Measurements from ENCODE around the gene CENPF. TPM values are rescaled to one million over a fixed set of nuclear protein-coding genes. Genes with fewer than 3 reads are reported as not detected.

The CENPF gene
- total RNA-seq, 1 donor, result 0.73 TPM

DNA sequence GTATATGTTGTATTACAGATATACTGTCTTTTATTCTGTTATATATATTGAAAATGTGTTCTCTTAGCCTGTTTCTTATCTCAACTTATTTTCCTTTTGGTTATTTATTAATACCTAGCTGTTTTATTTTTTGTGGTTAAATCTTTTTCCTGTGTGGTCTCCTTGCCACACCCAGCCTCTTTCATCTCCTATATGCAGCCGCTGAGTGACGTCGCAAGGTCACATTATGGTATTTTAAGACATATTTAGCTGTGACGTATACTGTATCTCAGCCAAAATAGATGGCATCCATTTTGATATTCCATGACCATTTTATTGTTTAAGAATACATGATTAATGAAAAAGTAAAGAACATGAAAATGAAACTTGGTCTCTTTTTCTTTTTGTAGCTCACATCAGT, 29.1 kb downstream of the CENPF start:
- no peaks in the 10 kb centered on the region for H3K9me3 ChIP-seq (ENCODE audit: low read depth, low read length)
- H3K4me1 ChIP-seq (ENCODE audit: insufficient read depth, low read length), result peaks cover 3% of the 10 kb centered on the region
- no peak overlapping the region for H3K4me3 ChIP-seq (ENCODE audit: low read length)
- H3K27me3 ChIP-seq (ENCODE audit: insufficient read depth, low read length), result no peaks in the 10 kb centered on the region

DNA sequence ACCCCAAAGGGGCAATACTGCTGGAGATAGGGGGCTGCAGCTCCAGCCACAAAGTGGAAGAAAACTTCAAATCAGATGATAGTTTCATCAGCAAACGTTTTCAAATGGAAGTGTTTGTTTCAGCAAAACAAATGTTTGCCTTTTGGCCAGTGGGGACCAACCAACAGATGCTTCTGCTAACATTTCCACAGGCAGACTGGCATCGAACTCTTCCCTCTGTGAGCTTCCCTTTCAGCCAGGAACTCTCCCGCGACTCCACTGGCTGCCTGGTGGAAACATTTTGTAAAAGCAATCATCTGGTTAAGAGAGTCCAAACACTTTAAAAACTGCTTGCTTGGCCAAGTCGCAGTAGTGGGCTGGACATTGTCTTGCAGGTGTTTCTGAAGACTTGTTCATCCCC, 30.7 kb downstream of the CENPF start:
- no peaks in the 10 kb centered on the region for H3K9me3 ChIP-seq (ENCODE audit: low read depth, low read length)
- no peak overlapping the region for H3K4me3 ChIP-seq (ENCODE audit: low read length)
- H3K27me3 ChIP-seq (ENCODE audit: insufficient read depth, low read length), result no peaks in the 10 kb centered on the region
- peaks cover 3% of the 10 kb centered on the region for H3K4me1 ChIP-seq (ENCODE audit: insufficient read depth, low read length)

DNA sequence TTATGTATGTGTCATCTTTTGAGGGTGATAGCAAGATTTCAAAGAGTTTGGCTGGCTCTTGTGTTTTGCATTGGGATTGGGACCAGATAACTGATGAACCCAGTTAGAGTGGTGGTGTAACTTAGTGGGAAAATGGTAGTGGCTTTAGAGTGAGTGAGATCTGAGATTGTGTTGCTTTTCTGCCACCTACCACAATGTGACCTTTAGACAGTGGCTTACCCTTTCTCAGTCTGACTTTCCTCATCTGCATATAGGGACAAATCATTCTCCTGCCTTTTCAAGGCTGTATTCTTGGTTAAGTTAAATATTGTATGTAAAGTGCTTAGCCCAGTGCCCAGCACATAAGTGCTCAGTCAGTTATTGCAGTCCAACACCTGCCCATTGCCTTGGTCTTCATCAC, 31.3 kb downstream of the CENPF start:
- Histone ChIP-seq H3K27me3 (ENCODE audit: insufficient read depth, low read length) (no peaks in the 10 kb centered on the region), H3K4me3 (ENCODE audit: low read length) (no peak overlapping the region), H3K9me3 (ENCODE audit: low read depth, low read length) (no peaks in the 10 kb centered on the region), H3K4me1 (ENCODE audit: insufficient read depth, low read length) (peaks cover 3% of the 10 kb centered on the region)

DNA sequence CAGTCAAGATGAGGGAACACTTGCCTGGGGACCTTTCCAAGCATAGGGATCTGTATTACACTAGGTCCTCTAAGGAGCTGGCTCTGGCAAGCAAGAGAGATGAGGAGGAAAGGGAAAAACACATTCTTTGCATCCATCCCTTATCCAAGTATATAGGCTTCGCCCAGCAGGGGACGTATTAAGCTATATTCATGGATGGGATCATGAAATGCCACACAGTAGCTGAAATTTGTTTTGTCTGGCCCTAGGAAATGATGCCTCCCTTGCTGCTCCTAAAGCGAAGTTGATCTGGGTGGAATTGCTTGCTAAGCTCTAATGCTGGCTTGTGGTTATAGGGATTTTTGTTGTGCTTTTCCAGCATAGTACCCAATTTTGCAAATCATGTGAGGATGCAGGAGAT, 32.1 kb downstream of the CENPF start:
- Histone ChIP-seq H3K27me3 (ENCODE audit: insufficient read depth, low read length) (no peaks in the 10 kb centered on the region), H3K4me1 (ENCODE audit: insufficient read depth, low read length) (peaks cover 3% of the 10 kb centered on the region), H3K4me3 (ENCODE audit: low read length) (no peak overlapping the region), H3K9me3 (ENCODE audit: low read depth, low read length) (no peaks in the 10 kb centered on the region)

DNA sequence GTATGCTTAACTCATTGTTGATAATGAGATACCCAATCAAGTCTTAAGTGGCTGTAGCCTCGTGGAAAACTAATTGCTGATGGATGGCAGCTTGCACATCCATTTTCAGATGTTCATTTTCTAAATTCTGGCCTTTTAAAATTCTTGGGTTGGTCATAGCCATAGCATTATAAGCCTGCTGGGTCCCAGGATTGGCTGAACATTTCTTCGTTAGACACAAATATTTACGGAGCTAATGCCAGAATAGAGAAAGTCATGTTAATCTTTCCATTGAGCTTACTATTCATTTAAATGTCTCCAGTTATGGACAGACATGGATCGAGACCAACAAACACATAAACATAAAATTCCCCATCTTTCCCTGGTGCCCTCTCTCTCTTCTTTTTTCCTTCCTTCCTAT, 32.5 kb downstream of the CENPF start:
- Histone ChIP-seq H3K4me1 (ENCODE audit: insufficient read depth, low read length) (peaks cover 3% of the 10 kb centered on the region), H3K9me3 (ENCODE audit: low read depth, low read length) (no peaks in the 10 kb centered on the region), H3K27me3 (ENCODE audit: insufficient read depth, low read length) (no peaks in the 10 kb centered on the region), H3K4me3 (ENCODE audit: low read length) (no peak overlapping the region)

DNA sequence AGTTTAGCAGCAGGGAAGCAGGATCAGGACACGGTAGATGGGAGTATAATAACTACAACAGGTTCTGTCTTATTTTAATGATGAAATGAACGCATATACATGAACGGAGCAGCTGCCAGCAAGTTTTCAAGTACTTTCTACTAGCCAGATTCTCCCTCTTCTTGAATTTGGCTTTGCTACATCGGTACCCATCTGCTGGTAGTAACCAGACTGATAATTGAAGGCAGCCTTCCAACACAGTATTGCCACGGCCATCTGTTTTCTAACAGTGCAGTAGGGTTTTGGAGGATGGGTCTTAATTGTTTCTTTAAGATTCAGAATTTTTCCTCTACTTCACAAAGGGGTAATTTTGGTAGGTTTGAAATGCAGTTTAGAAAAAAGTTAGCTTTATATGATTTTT, 33.4 kb downstream of the CENPF start:
- no peak overlapping the region for H3K4me3 ChIP-seq (ENCODE audit: low read length)
- H3K4me1 ChIP-seq (ENCODE audit: insufficient read depth, low read length), result peaks cover 3% of the 10 kb centered on the region
- no peaks in the 10 kb centered on the region for H3K9me3 ChIP-seq (ENCODE audit: low read depth, low read length)
- H3K27me3 ChIP-seq (ENCODE audit: insufficient read depth, low read length), result no peaks in the 10 kb centered on the region

DNA sequence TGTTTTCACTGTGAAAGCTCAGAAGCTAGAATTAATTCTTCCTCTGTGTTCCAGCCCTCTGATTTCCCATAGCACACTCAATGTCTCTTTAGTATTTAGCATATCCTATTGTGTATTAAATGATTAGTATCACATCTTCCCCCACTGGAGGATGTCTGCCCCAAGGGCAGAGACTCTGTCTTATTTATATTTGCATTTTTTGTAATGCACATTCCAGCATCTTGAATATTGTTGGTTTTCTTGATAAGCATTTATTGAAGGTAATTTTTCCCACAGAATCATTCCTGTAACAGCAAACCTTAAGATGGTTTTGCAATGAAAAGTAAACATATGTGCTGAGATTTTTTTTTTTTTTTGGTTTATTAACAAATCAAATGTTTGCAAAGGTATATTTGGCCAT, 34.1 kb downstream of the CENPF start:
- H3K4me3 ChIP-seq (ENCODE audit: low read length), result no peak overlapping the region
- peaks cover 2% of the 10 kb centered on the region for H3K4me1 ChIP-seq (ENCODE audit: insufficient read depth, low read length)
- no peaks in the 10 kb centered on the region for H3K27me3 ChIP-seq (ENCODE audit: insufficient read depth, low read length)
- H3K9me3 ChIP-seq (ENCODE audit: low read depth, low read length), result no peaks in the 10 kb centered on the region

DNA sequence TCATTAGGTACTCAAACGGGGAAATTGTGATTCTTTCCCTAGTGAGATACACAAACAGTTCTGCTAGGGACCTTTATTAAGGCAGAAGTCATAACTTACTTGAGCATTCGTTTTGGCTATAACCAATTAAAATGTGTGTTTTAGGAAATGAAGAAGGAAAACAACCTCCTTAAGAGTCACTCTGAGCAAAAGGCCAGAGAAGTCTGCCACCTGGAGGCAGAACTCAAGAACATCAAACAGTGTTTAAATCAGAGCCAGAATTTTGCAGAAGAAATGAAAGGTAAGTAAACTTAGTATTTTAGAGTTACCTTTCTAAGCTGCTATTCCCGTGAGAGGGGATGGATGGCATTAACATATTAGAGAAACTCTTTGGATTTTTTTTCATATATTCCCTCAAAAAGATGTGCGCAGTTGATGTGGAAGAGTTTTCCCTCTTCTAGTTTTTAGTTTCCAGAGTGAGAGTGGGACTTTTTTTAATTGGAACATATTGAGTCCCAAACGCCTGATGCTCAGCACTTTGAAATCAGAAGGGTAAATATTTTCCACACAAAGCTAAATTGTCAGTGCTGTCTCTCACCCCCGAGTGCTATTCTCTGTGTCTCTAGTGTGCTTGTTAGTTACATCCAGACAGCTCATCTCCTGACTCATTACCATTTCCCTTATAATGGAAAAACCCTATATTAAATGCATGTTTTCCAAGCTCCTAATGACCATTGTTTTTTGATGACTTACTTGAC, 34.9 kb downstream of the CENPF start:
- H3K27me3 ChIP-seq (ENCODE audit: insufficient read depth, low read length), result no peaks in the 10 kb centered on the region
- peaks cover 9% of the 10 kb centered on the region for H3K4me1 ChIP-seq (ENCODE audit: insufficient read depth, low read length)
- H3K4me3 ChIP-seq (ENCODE audit: low read length), result no peak overlapping the region
- no peaks in the 10 kb centered on the region for H3K9me3 ChIP-seq (ENCODE audit: low read depth, low read length)

DNA sequence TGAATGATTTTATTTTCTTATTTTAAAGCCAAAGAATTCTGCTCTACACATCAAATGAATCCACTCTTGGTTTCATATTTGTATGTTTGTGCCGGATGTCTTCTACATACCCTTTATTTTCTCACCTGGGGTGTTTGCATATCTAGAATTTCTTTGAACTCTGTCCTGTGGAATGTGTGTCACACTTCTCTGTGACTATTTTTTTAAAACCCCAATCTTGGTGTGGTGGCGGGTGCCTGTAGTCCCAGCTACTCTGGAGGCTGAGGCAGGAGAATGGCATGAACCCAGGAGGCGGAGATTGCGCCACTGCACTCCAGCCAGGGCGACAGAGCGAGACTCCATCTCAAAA, 35.4 kb downstream of the CENPF start:
- Histone ChIP-seq H3K9me3 (ENCODE audit: low read depth, low read length) (no peaks in the 10 kb centered on the region), H3K4me1 (ENCODE audit: insufficient read depth, low read length) (peaks cover 9% of the 10 kb centered on the region), H3K27me3 (ENCODE audit: insufficient read depth, low read length) (no peaks in the 10 kb centered on the region), H3K4me3 (ENCODE audit: low read length) (no peak overlapping the region)

DNA sequence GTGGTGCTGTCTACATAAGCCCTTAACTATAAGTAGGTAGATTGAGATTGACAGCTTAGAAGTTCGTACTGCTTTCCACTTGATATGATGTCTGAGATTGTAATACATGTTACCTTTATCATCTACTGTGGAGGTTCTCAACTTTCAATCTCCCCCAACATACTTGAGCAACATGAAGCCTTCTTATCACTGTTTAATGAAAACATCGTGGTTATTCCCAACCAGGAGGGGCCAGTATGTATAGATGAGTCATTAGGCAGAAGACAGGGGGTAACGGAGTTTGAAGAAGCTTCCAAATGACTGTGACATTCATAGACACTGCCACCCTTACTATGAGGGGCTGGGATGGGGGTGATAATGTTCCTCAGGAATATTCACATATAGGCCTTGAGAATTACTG, 36.0 kb downstream of the CENPF start:
- Histone ChIP-seq H3K4me3 (ENCODE audit: low read length) (no peak overlapping the region), H3K4me1 (ENCODE audit: insufficient read depth, low read length) (peaks cover 9% of the 10 kb centered on the region), H3K27me3 (ENCODE audit: insufficient read depth, low read length) (no peaks in the 10 kb centered on the region), H3K9me3 (ENCODE audit: low read depth, low read length) (no peaks in the 10 kb centered on the region)

DNA sequence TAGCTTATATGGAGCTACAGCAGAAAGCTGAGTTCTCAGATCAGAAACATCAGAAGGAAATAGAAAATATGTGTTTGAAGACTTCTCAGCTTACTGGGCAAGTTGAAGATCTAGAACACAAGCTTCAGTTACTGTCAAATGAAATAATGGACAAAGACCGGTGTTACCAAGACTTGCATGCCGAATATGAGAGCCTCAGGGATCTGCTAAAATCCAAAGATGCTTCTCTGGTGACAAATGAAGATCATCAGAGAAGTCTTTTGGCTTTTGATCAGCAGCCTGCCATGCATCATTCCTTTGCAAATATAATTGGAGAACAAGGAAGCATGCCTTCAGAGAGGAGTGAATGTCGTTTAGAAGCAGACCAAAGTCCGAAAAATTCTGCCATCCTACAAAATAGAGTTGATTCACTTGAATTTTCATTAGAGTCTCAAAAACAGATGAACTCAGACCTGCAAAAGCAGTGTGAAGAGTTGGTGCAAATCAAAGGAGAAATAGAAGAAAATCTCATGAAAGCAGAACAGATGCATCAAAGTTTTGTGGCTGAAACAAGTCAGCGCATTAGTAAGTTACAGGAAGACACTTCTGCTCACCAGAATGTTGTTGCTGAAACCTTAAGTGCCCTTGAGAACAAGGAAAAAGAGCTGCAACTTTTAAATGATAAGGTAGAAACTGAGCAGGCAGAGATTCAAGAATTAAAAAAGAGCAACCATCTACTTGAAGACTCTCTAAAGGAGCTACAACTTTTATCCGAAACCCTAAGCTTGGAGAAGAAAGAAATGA, 37.6 kb downstream of the CENPF start:
- H3K4me1 ChIP-seq (ENCODE audit: insufficient read depth, low read length), result peaks cover 9% of the 10 kb centered on the region
- H3K4me3 ChIP-seq (ENCODE audit: low read length), result no peak overlapping the region
- no peaks in the 10 kb centered on the region for H3K27me3 ChIP-seq (ENCODE audit: insufficient read depth, low read length)
- no peaks in the 10 kb centered on the region for H3K9me3 ChIP-seq (ENCODE audit: low read depth, low read length)

DNA sequence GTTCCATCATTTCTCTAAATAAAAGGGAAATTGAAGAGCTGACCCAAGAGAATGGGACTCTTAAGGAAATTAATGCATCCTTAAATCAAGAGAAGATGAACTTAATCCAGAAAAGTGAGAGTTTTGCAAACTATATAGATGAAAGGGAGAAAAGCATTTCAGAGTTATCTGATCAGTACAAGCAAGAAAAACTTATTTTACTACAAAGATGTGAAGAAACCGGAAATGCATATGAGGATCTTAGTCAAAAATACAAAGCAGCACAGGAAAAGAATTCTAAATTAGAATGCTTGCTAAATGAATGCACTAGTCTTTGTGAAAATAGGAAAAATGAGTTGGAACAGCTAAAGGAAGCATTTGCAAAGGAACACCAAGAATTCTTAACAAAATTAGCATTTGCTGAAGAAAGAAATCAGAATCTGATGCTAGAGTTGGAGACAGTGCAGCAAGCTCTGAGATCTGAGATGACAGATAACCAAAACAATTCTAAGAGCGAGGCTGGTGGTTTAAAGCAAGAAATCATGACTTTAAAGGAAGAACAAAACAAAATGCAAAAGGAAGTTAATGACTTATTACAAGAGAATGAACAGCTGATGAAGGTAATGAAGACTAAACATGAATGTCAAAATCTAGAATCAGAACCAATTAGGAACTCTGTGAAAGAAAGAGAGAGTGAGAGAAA, 38.4 kb downstream of the CENPF start:
- H3K4me1 ChIP-seq (ENCODE audit: insufficient read depth, low read length), result peaks cover 9% of the 10 kb centered on the region
- H3K9me3 ChIP-seq (ENCODE audit: low read depth, low read length), result no peaks in the 10 kb centered on the region
- H3K4me3 ChIP-seq (ENCODE audit: low read length), result no peak overlapping the region
- no peaks in the 10 kb centered on the region for H3K27me3 ChIP-seq (ENCODE audit: insufficient read depth, low read length)

DNA sequence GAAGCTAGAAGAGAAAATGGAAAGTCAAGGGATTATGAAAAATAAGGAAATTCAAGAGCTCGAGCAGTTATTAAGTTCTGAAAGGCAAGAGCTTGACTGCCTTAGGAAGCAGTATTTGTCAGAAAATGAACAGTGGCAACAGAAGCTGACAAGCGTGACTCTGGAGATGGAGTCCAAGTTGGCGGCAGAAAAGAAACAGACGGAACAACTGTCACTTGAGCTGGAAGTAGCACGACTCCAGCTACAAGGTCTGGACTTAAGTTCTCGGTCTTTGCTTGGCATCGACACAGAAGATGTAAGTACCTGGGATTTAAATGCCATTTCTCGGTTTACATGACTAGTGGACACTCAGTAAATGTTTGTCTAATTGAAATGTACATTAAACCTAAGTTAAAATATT, 40.0 kb downstream of the CENPF start:
- H3K4me1 ChIP-seq (ENCODE audit: insufficient read depth, low read length), result peaks cover 9% of the 10 kb centered on the region
- H3K9me3 ChIP-seq (ENCODE audit: low read depth, low read length), result no peaks in the 10 kb centered on the region
- no peaks in the 10 kb centered on the region for H3K27me3 ChIP-seq (ENCODE audit: insufficient read depth, low read length)
- H3K4me3 ChIP-seq (ENCODE audit: low read length), result no peak overlapping the region

DNA sequence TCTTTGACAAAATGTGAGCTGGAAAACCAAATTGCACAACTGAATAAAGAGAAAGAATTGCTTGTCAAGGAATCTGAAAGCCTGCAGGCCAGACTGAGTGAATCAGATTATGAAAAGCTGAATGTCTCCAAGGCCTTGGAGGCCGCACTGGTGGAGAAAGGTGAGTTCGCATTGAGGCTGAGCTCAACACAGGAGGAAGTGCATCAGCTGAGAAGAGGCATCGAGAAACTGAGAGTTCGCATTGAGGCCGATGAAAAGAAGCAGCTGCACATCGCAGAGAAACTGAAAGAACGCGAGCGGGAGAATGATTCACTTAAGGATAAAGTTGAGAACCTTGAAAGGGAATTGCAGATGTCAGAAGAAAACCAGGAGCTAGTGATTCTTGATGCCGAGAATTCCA, 42.7 kb downstream of the CENPF start:
- Histone ChIP-seq H3K27me3 (ENCODE audit: insufficient read depth, low read length) (no peaks in the 10 kb centered on the region), H3K9me3 (ENCODE audit: low read depth, low read length) (no peaks in the 10 kb centered on the region), H3K4me1 (ENCODE audit: insufficient read depth, low read length) (peaks cover 9% of the 10 kb centered on the region), H3K4me3 (ENCODE audit: low read length) (no peak overlapping the region)

DNA sequence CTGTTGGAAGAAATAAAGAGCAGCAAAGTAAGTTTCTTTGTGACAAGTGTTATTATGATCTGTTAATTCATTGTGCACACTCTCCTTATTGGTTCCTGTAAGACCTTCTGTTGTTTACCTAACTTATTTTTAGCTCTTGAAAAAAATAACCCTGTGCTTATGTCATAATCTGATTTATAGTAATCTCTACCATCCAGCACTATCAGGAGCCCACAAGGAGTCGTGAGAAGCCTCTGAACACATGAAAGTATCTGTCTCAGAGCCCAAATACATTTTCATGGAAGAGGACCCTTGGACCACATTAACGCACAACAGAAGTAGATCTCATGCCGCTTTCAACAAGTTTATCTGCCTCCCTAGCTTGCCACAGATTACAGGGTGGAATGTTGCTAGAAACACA, 45.8 kb downstream of the CENPF start:
- Histone ChIP-seq H3K9me3 (ENCODE audit: low read depth, low read length) (no peaks in the 10 kb centered on the region), H3K4me1 (ENCODE audit: insufficient read depth, low read length) (no peaks in the 10 kb centered on the region), H3K4me3 (ENCODE audit: low read length) (no peak overlapping the region), H3K27me3 (ENCODE audit: insufficient read depth, low read length) (no peaks in the 10 kb centered on the region)
